Tibial nerve (tissue), 3 donors: ENCODE results near the gene CNGA3.

Source experiments
- CTCF ChIP-seq, 5 experiments: fragments of 200-600 bp in 3 of 5; fragments of 450-650 bp in 2 of 5; sonication (generic) in 3 of 5; IDR thresholded peaks; one replicate each; pipeline ENCODE4 v1.5.1; 2016 to 2019; ENCODE audit warnings: antibody characterized with exemption in 5 of 5, mild to moderate bottlenecking in 3 of 5, moderate library complexity in 2 of 5
- POLR2A ChIP-seq, 2 donors: fragments of 450-650 bp; IDR thresholded peaks; one replicate each; pipeline ENCODE4 v1.6.1; 2017; ENCODE audit warnings: antibody characterized with exemption in 2 of 2, mild to moderate bottlenecking in 2 of 2, moderate library complexity in 2 of 2

- TF ChIP-seq CTCF (IDR thresholded peaks at IDR 0.05) (no peak), POLR2A (IDR thresholded peaks at IDR 0.05) (no peak)
Measured at GRCh38 chr2:98399140-98399539, 52.9 kb downstream of the CNGA3 start.
